Endothelial cell of umbilical vein (primary cell): ENCODE measurements around the gene LNPEP.

Experiments used
- EZH2 ChIP-seq: IDR thresholded peaks from 2 replicates; pipeline ENCODE4 v1.6.1; 2012; ENCODE audit warnings: borderline replicate concordance, low read depth, mild to moderate bottlenecking, moderate library complexity, low read length, inconsistent platforms; ENCODE audit not compliant: severe bottlenecking
- GATA2 ChIP-seq: IDR thresholded peaks from 2 replicates; pipeline ENCODE4 v1.7.0; 2011; ENCODE audit warnings: low read depth, mild to moderate bottlenecking, moderate library complexity, mixed read lengths, low read length; ENCODE audit not compliant: insufficient read length, insufficient read depth
- MYC ChIP-seq: IDR thresholded peaks from one replicate; pipeline ENCODE4 v1.6.1; 2011; ENCODE audit warnings: mild to moderate bottlenecking, low read depth, low read length
- POLR2A ChIP-seq: IDR thresholded peaks from 2 replicates; pipeline ENCODE4 v1.6.1; 2012; ENCODE audit warnings: low read depth, mild to moderate bottlenecking, control low read depth, low read length
- POLR2AphosphoS5 ChIP-seq: IDR thresholded peaks from 2 replicates; pipeline ENCODE4 v1.6.1; 2012; ENCODE audit warnings: low read depth, mild to moderate bottlenecking, control low read depth, low read length, moderate library complexity; ENCODE audit not compliant: insufficient read depth
- TF ChIP-seq, protein P1 (sequence below), 2 donors: IDR thresholded peaks; 1 replicate in 1 of 2; 2 replicates in 1 of 2; pipeline ENCODE4 v1.5.1; 2011; ENCODE audit warnings: low read length in 2 of 2, mild to moderate bottlenecking in 2 of 2, moderate library complexity in 2 of 2, control low read depth in 1 of 2, inconsistent platforms in 1 of 2, low read depth in 1 of 2; ENCODE audit not compliant: insufficient read depth in 1 of 2; ENCODE audit errors: extremely low read depth in 1 of 2
- TF ChIP-seq, protein P2 (sequence below): IDR thresholded peaks from 2 replicates; pipeline ENCODE4 v1.6.1; 2011; ENCODE audit not compliant: insufficient read depth, insufficient read length

GRCh38 chr5:97072696-97073095 lies 136.8 kb downstream of the LNPEP start:
- TF ChIP-seq, protein P1, sequence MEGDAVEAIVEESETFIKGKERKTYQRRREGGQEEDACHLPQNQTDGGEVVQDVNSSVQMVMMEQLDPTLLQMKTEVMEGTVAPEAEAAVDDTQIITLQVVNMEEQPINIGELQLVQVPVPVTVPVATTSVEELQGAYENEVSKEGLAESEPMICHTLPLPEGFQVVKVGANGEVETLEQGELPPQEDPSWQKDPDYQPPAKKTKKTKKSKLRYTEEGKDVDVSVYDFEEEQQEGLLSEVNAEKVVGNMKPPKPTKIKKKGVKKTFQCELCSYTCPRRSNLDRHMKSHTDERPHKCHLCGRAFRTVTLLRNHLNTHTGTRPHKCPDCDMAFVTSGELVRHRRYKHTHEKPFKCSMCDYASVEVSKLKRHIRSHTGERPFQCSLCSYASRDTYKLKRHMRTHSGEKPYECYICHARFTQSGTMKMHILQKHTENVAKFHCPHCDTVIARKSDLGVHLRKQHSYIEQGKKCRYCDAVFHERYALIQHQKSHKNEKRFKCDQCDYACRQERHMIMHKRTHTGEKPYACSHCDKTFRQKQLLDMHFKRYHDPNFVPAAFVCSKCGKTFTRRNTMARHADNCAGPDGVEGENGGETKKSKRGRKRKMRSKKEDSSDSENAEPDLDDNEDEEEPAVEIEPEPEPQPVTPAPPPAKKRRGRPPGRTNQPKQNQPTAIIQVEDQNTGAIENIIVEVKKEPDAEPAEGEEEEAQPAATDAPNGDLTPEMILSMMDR (IDR thresholded peaks at IDR 0.05; ENCODE audit: extremely low read depth in 1 of 2, insufficient read depth in 1 of 2, low read depth in 1 of 2, low read length in 2 of 2), result no peak
- TF ChIP-seq GATA2 (no peak), MYC (no peak), POLR2A (no peak), POLR2AphosphoS5 (no peak), EZH2 (no peak)
- TF ChIP-seq, protein P2, sequence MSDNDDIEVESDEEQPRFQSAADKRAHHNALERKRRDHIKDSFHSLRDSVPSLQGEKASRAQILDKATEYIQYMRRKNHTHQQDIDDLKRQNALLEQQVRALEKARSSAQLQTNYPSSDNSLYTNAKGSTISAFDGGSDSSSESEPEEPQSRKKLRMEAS, result no peak
